ENCODE results near the gene ANXA2. TPM values are rescaled to one million over a fixed set of nuclear protein-coding genes. Genes with fewer than 3 reads are reported as not detected.
"Not testable (repeated sequence)": the region's sequence is repeated elsewhere in the genome, so short reads cannot be mapped to it uniquely, and the experiment has no call there.

Gene ANXA2
- total RNA-seq, 3 donors from 2014 or later, result 376 to 796 (median 757) TPM

DNA sequence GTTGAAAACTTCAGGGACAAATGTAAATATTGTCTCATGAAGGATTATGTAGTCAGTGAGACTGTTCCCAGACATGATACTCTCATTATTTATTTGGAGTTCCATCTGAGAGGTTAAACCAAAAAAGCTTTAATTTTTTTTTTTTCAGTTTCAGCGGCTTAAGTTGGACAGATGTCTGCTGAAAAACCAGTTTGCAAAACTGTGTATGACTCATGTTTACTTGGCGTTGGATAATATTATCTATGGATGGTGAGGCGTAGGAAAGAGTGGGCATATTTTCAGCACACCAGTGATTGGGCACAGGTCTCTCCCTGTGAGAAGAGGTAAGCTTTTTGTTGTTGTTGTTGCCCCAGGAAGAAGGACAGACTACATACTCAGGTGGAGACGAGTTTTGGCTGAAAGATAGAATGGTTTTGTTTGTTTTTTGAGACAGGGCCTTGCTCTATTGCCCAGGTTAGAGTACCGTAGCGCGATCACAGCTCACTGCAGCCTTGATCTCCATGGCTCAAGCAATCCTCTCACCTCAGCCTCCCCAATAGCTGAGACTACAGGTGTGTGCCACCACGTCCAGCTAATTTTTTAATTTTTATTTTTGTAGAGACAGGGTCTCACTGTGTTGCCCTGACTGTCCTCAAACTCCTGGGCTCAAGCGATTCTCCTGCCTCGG, 16.4 kb upstream of the ANXA2 start:
- TF ChIP-seq, protein P1, sequence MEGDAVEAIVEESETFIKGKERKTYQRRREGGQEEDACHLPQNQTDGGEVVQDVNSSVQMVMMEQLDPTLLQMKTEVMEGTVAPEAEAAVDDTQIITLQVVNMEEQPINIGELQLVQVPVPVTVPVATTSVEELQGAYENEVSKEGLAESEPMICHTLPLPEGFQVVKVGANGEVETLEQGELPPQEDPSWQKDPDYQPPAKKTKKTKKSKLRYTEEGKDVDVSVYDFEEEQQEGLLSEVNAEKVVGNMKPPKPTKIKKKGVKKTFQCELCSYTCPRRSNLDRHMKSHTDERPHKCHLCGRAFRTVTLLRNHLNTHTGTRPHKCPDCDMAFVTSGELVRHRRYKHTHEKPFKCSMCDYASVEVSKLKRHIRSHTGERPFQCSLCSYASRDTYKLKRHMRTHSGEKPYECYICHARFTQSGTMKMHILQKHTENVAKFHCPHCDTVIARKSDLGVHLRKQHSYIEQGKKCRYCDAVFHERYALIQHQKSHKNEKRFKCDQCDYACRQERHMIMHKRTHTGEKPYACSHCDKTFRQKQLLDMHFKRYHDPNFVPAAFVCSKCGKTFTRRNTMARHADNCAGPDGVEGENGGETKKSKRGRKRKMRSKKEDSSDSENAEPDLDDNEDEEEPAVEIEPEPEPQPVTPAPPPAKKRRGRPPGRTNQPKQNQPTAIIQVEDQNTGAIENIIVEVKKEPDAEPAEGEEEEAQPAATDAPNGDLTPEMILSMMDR (IDR thresholded peaks at IDR 0.05), result no peak
- no peaks in the 10 kb centered on the region for H3K9me3 ChIP-seq
- ATAC-seq, result peak; percentile 63
- intact Hi-C loops (cut with DNase I, micrococcal nuclease), result no loop called here
- no peaks in the 10 kb centered on the region for H3K36me3 ChIP-seq (ENCODE audit: low read depth)
- H3K4me3 ChIP-seq, result no peak overlapping the region
- DNase-seq, result no peak
- peaks cover under 1% of the 10 kb centered on the region for H3K4me1 ChIP-seq (ENCODE audit: low read depth)

DNA sequence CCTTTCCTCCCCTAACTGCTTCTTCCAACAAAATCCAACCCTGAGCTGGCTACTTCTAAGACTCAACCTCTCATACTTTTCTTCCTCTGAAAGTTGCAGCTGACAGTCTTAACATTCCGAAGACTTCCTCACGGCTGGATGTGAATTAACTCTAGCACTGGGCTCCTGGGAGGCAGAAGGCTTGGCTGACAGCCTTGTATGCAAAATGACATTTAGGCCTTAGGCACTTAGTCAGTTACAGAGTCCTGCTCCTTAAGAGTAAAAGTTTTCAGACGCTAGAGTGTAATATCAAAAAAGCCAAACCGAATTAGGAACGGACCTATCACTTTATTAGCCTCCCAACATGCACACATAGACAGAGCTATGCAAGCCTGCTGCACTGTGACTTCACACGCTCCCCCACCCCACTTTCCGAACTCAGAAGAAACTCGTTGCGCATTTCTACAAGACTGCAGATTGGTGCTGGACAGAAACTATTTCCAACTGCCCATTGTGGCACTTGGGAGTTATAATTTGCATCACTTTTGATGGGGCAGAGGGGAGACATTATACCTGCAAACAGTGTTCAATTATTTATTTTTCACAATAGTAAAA, 15.5 kb upstream of the ANXA2 start:
- no peaks in the 10 kb centered on the region for H3K36me3 ChIP-seq (ENCODE audit: low read depth)
- ATAC-seq, result no peak
- intact Hi-C loops (cut with DNase I, micrococcal nuclease), result no loop called here
- TF ChIP-seq, protein P1 (IDR thresholded peaks at IDR 0.05), result no peak
- H3K9me3 ChIP-seq, result no peaks in the 10 kb centered on the region
- H3K4me3 ChIP-seq, result no peak overlapping the region
- DNase-seq, result no peak
- H3K4me1 ChIP-seq (ENCODE audit: low read depth), result peaks cover 9% of the 10 kb centered on the region

DNA sequence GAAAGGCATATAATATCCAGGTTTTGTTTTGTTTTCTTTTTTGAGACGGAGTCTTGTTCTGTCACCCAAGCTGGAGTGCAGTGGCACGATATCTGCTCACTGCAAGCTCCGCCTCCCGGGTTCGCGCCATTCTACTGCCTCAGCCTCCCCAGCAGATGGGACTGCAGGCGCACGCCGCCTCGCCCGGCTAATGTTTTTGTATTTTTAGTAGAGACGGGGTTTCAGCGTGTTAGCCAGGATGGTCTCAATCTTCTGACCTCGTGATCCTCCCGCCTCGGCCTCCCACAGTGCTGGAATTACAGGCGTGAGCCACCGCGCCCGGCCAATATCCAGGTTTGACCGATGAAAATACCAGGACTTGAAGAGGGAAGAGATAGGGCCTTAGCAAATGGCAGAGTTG, 15.0 kb upstream of the ANXA2 start:
- H3K4me3 ChIP-seq; DNase-seq; H3K9me3 ChIP-seq; H3K36me3 ChIP-seq (ENCODE audit: low read depth); intact Hi-C loops (cut with DNase I, micrococcal nuclease); ATAC-seq: not testable (repeated sequence)
- H3K4me1 ChIP-seq (ENCODE audit: low read depth), result peaks cover 14% of the 10 kb centered on the region

DNA sequence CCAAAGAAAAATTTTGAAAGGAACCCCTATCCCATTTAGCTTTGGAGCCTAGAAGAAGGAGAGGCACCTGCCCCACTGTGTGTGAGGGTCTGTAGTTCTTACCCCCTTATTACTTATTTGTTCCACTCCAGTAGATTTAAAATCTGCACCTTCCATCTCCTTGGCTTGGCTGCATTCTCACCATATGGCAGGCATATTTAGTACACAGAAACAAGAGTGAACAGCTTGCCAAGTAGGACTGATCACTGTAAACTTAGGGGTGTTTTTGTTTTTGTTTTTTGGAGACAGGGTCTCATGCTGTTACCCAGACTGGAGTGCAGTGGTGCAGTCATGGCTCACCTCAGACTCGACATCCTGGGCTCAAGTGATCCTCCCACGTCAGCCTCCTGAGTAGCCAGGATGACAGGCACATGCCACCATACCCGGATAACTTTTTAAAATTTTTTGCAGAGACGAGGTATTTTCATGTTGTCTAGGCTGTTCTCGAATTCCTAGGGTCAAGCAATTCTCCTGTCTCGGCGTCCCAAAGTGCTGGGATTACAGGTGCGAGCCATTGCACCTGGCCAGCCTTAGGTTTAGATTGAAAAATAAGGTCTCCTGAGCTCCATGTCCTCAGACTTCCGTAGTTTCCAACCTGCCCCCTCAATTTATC, 14.1 kb upstream of the ANXA2 start:
- TF ChIP-seq, protein P1 (IDR thresholded peaks at IDR 0.05), result no peak

DNA sequence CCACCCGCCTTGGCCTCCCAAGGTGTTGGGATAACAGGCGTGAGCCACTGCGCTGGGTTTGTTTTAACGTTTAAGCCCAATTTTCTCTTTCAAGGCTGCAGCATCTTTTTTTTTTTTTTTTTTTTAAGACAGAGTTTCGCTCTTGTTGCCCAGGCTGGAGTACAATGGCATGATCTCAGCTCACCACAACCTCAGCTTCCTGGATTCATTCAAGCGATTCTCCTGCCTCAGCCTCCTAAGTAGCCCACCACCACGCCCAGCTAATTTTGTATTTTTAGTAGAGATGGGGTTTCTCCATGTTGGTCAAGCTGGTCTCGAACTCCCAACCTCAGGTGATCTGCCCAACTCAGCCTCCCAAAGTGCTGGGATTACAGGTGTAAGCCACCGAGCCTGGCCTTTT, 12.6 kb upstream of the ANXA2 start:
- H3K4me3 ChIP-seq; DNase-seq; H3K9me3 ChIP-seq; intact Hi-C loops (cut with DNase I, micrococcal nuclease); ATAC-seq; H3K36me3 ChIP-seq (ENCODE audit: low read depth): not testable (repeated sequence)
- H3K4me1 ChIP-seq (ENCODE audit: low read depth), result peaks cover 15% of the 10 kb centered on the region

More for the DNA sequence above, 14.1 kb upstream of the ANXA2 start:
- intact Hi-C loops (cut with DNase I, micrococcal nuclease), result no loop called here
- peaks cover 15% of the 10 kb centered on the region for H3K4me1 ChIP-seq (ENCODE audit: low read depth)
- H3K9me3 ChIP-seq, result no peaks in the 10 kb centered on the region
- no peaks in the 10 kb centered on the region for H3K36me3 ChIP-seq (ENCODE audit: low read depth)
- ATAC-seq, result no peak
- H3K4me3 ChIP-seq, result no peak overlapping the region
- DNase-seq, result no peak

DNA sequence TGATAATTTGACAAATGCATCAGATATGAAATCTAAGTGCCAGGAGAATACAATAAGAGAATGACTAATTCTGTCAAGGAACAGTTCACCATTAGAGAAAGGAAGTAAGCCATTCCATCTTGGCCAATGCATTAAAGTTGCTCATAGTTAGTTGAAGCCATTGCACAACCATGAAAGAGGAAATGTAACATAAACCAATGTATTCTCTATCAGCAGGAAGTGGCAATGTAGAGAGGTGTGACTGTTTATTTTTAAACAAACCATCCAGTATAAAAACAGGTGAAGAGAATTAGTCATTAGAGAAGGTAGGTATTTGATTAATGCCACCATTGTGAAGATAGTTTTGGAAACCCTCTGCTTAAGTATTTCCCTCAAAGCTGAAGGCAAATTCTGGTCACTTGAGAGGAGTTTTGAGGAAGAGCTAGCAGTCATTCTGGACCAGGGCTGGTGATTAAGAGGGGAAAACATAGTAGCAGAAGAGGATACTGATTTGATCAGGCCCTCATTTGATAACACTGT, 10.7 kb upstream of the ANXA2 start:
- ATAC-seq, result peak; percentile 98
- no peaks in the 10 kb centered on the region for H3K36me3 ChIP-seq (ENCODE audit: low read depth)
- TF ChIP-seq, protein P1 (IDR thresholded peaks at IDR 0.05), result no peak
- peaks cover 15% of the 10 kb centered on the region for H3K4me1 ChIP-seq (ENCODE audit: low read depth)
- H3K4me3 ChIP-seq, result no peak overlapping the region
- no peaks in the 10 kb centered on the region for H3K9me3 ChIP-seq
- intact Hi-C loops (cut with DNase I, micrococcal nuclease), result no loop called here
- no peak for DNase-seq
